ENCODE measurements around the gene TMEM108.

TMEM108 gene

DNA sequence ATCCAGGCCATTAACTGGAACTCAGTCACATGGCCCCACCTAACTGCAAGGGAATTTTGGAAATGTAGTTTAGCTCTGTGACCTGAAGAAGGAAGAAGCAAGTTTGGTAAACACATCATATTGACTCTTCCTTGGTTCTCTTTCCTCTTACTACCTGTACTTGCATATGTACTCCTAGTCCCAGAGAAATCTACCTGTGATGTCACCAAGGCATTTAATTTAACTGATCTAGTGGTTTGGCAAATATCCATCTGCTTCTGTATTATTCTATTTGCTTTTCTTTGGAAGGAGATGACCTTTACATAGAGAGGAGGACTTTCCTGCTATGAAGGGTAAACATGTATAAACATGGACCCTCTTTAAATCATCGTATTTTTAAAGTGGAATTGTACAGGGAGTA, 150.8 kb downstream of the TMEM108 start:
- Histone ChIP-seq H3K36me3 (ENCODE audit: control insufficient read depth, insufficient read depth, low read length) (no peaks in the 10 kb centered on the region), H3K27me3 (replicated peaks; ENCODE audit: control insufficient read depth, insufficient read depth, low read length) (no peaks in the 10 kb centered on the region), H3K4me3 (replicated peaks; ENCODE audit: low read depth, low read length) (no peak overlapping the region)
- DNase-seq (ENCODE audit: extremely low read depth, insufficient read length) = no peak
- no peak for TF ChIP-seq CTCF (IDR thresholded peaks at IDR 0.05; ENCODE audit: insufficient read depth, low read length, poor library complexity, severe bottlenecking)

DNA sequence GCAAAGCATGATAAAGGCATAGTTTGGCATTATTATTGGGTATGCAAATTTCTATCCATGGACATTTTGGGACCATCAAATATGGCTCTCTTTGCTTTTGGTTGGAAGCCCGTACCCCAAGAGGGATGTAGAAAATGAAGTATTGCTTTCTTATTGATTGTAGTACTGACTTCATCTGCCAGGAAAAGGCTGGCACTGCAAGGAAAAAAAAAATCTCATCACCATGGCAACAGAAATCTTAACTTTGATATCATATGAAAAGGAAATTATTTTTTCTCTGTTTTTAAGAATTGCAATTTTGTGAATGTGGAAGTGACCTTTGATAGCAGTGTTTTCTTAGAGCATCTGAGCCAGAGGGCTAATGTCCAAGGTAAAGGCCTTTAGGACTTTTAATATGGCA, 151.7 kb downstream of the TMEM108 start:
- TF ChIP-seq CTCF (IDR thresholded peaks at IDR 0.05; ENCODE audit: insufficient read depth, low read length, poor library complexity, severe bottlenecking) = no peak
- H3K27me3 ChIP-seq (replicated peaks; ENCODE audit: control insufficient read depth, insufficient read depth, low read length) = no peaks in the 10 kb centered on the region
- no peak for DNase-seq (ENCODE audit: extremely low read depth, insufficient read length)
- no peaks in the 10 kb centered on the region for H3K36me3 ChIP-seq (ENCODE audit: control insufficient read depth, insufficient read depth, low read length)
- H3K4me3 ChIP-seq (replicated peaks; ENCODE audit: low read depth, low read length) = no peak overlapping the region

DNA sequence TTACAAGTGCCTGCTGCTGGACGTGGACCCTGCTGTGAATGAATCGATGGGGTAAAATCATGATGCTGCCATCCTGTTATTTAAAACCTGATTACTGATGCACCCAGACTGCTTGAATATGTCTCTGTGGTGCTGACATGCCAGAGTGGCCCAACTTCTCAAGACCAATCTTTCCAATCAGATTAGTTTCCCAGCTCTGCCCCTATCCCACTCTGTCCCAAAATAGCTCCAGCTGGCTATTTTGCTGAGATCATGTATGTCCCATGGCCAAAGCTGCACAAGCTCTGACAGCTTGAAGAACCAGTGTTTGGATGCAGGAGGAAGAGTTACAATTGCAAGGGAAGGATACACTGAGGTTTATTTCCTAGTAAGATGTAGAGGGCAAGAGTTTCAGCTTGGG, 153.6 kb downstream of the TMEM108 start:
- no peaks in the 10 kb centered on the region; the same call in 1 of the 2 replicates for H3K27me3 ChIP-seq (replicated peaks; ENCODE audit: control insufficient read depth, insufficient read depth, low read length)
- TF ChIP-seq CTCF (IDR thresholded peaks at IDR 0.05; ENCODE audit: insufficient read depth, low read length, poor library complexity, severe bottlenecking) = no peak
- H3K36me3 ChIP-seq (ENCODE audit: control insufficient read depth, insufficient read depth, low read length) = no peaks in the 10 kb centered on the region
- no peak for DNase-seq (ENCODE audit: extremely low read depth, insufficient read length)
- H3K4me3 ChIP-seq (replicated peaks; ENCODE audit: low read depth, low read length) = no peak overlapping the region

DNA sequence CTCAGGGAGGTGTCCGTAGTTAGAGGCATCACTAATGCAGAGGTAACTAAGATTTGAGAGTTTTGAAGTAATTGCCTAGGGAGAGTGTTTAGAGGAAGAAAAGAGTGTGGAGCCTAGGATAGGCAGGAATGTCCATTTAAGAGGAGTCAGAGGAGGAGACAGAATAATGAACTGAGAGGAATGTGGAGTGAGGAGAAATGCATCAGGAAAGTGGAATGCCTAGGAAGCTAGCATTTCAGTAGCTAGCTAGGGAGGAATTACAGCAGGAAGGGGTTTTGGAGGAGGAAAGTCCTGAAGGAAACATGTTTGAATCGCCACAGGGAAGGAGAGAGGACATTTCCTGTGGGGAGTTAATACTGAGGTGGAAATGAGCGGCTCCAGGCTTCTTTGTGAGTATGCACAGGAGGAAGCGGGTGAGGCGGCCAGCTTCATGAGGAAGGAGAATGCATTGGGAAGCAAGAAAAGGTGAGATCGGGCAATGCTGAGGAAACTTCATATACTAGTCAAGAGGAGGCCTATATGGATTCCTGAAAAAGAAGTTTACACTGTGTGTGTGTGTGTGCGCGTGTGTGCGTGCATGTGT, 154.3 kb downstream of the TMEM108 start:
- Histone ChIP-seq H3K4me3 (replicated peaks; ENCODE audit: low read depth, low read length) (no peak overlapping the region), H3K27me3 (replicated peaks; ENCODE audit: control insufficient read depth, insufficient read depth, low read length) (no peaks in the 10 kb centered on the region; the same call in 1 of the 2 replicates), H3K36me3 (ENCODE audit: control insufficient read depth, insufficient read depth, low read length) (no peaks in the 10 kb centered on the region)
- no peak for TF ChIP-seq CTCF (IDR thresholded peaks at IDR 0.05; ENCODE audit: insufficient read depth, low read length, poor library complexity, severe bottlenecking)
- DNase-seq (ENCODE audit: extremely low read depth, insufficient read length) = no peak

- DNase-seq (ENCODE audit: extremely low read depth, insufficient read length) = no peak
- Histone ChIP-seq H3K36me3 (ENCODE audit: control insufficient read depth, insufficient read depth, low read length) (no peaks in the 10 kb centered on the region), H3K4me3 (replicated peaks; ENCODE audit: low read depth, low read length) (no peak overlapping the region), H3K27me3 (replicated peaks; ENCODE audit: control insufficient read depth, insufficient read depth, low read length) (no peaks in the 10 kb centered on the region; the same call in 1 of the 2 replicates)
- no peak for TF ChIP-seq CTCF (IDR thresholded peaks at IDR 0.05; ENCODE audit: insufficient read depth, low read length, poor library complexity, severe bottlenecking)
These were observed 154.8 kb downstream of the TMEM108 start for GRCh38 chr3:133192967-133193366.

GRCh38 chr3:133196527-133196926, 158.3 kb downstream of the TMEM108 start:
- Histone ChIP-seq H3K27me3 (replicated peaks; ENCODE audit: control insufficient read depth, insufficient read depth, low read length) (no peaks in the 10 kb centered on the region; the same call in 1 of the 2 replicates), H3K36me3 (ENCODE audit: control insufficient read depth, insufficient read depth, low read length) (no peaks in the 10 kb centered on the region), H3K4me3 (replicated peaks; ENCODE audit: low read depth, low read length) (no peak overlapping the region)
- no peak for TF ChIP-seq CTCF (IDR thresholded peaks at IDR 0.05; ENCODE audit: insufficient read depth, low read length, poor library complexity, severe bottlenecking)
- DNase-seq (ENCODE audit: extremely low read depth, insufficient read length) = no peak

Measured in GM06990 (cell line).